Coronary artery (tissue), 2 donors: ENCODE results near the gene MMS22L.

Source experiments
- DNase-seq: peaks from one replicate; pipeline ENCODE4 v3.0.0-alpha.2; 2017; ENCODE audit warnings: low spot score
- H3K27ac ChIP-seq, 2 donors: fragments of 200-600 bp; sonication (generic); one replicate each; pipeline ENCODE4 v1.5.1; 2016 to 2019
- H3K4me3 ChIP-seq: fragments of 200-600 bp; sonication (generic); 2 replicates; pipeline ENCODE4 v1.5.1; 2016; ENCODE audit warnings: mild to moderate bottlenecking, moderate library complexity
- CTCF ChIP-seq: fragments of 200-600 bp; sonication (generic); IDR thresholded peaks from one replicate; pipeline ENCODE4 v1.5.1; 2019; ENCODE audit warnings: antibody characterized with exemption

MMS22L gene

GRCh38 chr6:97306544-97307320, 23.7 kb upstream of the MMS22L start:
- no peak for DNase-seq
- Histone ChIP-seq H3K4me3 (no peak overlapping the region), H3K27ac (no peak overlapping the region)
- TF ChIP-seq CTCF, result no peak

GRCh38 chr6:97305414-97306066, 22.5 kb upstream of the MMS22L start:
- no peak for DNase-seq
- no peak for TF ChIP-seq CTCF
- Histone ChIP-seq H3K4me3 (no peak overlapping the region), H3K27ac (no peak overlapping the region)

GRCh38 chr6:97304701-97305100, 21.7 kb upstream of the MMS22L start:
- Histone ChIP-seq H3K4me3 (no peak overlapping the region), H3K27ac (no peak overlapping the region)
- no peak for TF ChIP-seq CTCF
- no peak for DNase-seq

- Histone ChIP-seq H3K27ac (no peak overlapping the region), H3K4me3 (no peak overlapping the region)
- no peak for TF ChIP-seq CTCF
- no peak for DNase-seq
These were observed 11.4 kb upstream of the MMS22L start for GRCh38 chr6:97294451-97294850.

GRCh38 chr6:97293198-97293696, 10.2 kb upstream of the MMS22L start:
- no peak for DNase-seq
- H3K4me3 ChIP-seq, result no peak overlapping the region
- no peak overlapping the region for H3K27ac ChIP-seq
- TF ChIP-seq CTCF, result no peak

GRCh38 chr6:97292671-97293070, 9.7 kb upstream of the MMS22L start:
- DNase-seq, result no peak
- H3K4me3 ChIP-seq, result no peak overlapping the region
- H3K27ac ChIP-seq, result no peak overlapping the region
- TF ChIP-seq CTCF, result no peak

- no peak for TF ChIP-seq CTCF
- no peak overlapping the region for H3K4me3 ChIP-seq
- DNase-seq, result no peak
- H3K27ac ChIP-seq, result no peak overlapping the region
These were observed 8.9 kb upstream of the MMS22L start for GRCh38 chr6:97291896-97292295.
